DMS153 treated with DMSO at 0.1 percent for 48 hours (cell line): ENCODE measurements around the gene TRPT1.

Source experiments
- DNase-seq: peaks from one replicate; lab custom pipeline; 2025; ENCODE audit not compliant: unreplicated experiment; lab: John Stamatoyannopoulos, UW

TRPT1 gene

DNA sequence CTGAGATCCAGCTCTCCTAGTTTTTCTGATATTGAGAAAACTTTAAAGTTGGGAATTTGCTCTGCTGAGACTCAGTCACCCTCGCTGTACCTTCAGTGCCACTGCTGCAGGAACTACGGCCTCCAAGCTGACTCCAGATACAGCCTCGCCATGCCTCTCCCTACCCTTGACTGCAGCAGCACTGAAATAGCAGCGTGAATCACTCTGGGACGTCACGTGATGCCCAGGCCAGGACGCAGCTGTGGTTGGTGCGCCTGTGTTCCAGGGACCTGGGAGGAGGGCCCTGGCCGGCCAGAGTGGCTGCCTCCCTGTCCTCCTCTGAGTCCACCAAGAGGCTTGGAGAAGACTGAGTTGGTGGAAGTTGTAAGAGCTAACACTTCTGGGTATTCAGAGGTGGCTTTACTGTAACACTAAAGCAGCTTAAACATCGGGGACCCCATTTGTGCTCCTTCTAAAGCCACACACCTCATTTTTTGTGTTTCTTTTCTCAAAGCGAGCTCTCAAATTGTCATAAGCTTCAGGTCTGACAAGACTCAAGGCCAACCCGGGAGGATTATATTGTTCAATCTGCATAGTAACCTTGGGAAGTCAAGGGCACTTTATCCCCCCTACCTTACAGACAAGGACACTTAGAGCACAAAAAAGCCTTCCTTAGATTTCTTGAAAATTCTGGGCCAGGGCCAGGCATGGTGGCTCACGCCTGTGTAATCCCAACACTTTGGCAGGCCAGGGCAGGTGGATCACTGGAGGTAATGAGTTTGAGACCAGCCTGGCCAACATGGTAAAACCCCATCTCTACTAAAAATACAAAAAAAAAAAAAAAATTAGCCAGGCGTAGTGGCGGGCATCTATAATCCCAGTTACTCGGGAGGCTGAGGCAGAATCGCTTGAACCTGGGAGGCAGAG, 44.2 kb downstream of the TRPT1 start:
- peak; percentile 63 for DNase-seq

GRCh38 chr11:64180891-64181290, 45.1 kb downstream of the TRPT1 start:
- no peak for DNase-seq

DNA sequence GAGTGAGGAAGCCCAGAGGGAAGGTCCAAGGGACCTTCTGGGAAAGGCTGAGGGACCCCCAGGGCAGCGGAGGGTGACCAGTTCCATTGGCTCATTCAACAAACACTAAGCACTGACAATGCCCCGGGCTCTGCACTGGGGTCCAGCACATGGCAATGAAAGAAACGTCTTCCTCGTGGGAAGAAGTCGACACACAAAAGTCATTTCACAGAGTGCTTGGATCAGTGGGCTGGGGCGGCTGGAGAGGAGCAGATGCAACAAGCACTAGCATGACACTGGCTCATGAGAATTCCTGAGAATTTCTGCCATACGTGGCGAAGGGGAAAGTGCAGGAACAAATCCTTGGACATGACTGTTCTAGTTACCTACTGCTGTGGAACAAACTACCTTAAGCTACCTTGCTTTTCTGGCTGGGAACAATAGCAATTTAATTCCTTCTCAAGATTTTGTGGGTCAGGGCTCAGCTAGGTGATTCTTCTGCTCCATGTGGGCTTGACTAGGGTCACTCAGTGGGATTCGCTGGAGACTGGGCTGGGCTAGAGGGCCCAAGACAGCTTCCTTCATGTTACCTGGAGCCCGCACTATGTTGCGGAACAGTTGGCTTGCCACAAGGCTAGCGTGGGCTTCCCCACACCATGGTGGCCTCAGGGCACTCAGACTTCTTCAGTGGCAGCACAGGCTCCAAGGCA, 46.9 kb downstream of the TRPT1 start:
- no peak for DNase-seq

- no peak for DNase-seq
These were observed 47.8 kb downstream of the TRPT1 start for GRCh38 chr11:64178203-64178602.

DNA sequence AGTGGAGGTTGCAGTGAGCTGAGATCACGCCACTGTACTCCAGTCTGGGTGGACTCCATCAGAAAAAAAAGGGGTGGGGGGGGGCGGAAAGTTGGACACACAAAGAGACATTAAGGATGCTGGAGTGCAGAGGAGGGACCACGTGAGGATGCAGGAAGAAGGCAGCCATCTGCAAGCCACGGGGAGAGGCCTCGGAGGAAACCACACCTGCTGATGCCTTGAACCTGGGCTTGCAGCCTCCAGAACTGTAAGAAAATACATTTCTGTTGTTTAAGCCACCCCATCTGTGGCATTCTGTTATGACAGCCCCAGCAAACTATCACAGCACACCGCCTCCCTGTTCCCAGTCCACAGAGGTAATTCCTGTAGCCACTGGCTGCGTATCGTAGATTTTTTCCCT, 49.2 kb downstream of the TRPT1 start:
- no peak for DNase-seq
